Tibial nerve (tissue), 4 donors: ENCODE measurements around the gene CRTC1. TPM values are rescaled to one million over a fixed set of nuclear protein-coding genes. Genes with fewer than 3 reads are reported as not detected.

Experiments used
- DNase-seq, 2 donors: peaks; one replicate each; pipeline ENCODE4 v3.0.0-alpha.2; 2019; ENCODE audit warnings: low spot score in 2 of 2
- H3K27ac ChIP-seq, 4 donors: fragments of 200-600 bp; sonication (generic) in 3 of 4; one replicate each; pipeline ENCODE4 v1.5.1; 2017 to 2019; ENCODE audit warnings: mild to moderate bottlenecking in 1 of 4
- H3K27me3 ChIP-seq, 2 donors: fragments of 200-600 bp; sonication (generic) in 1 of 2; one replicate each; pipeline versions ENCODE4 v1.5.1 to v1.6.0; 2017 to 2019
- H3K36me3 ChIP-seq, 3 donors: fragments of 200-600 bp; sonication (generic); one replicate each; pipeline ENCODE4 v1.5.1; 2018 to 2019
- H3K4me1 ChIP-seq, 4 donors: fragments of 200-600 bp; sonication (generic) in 3 of 4; one replicate each; pipeline ENCODE4 v1.5.1; 2017 to 2019
- H3K4me3 ChIP-seq, 4 donors: fragments of 200-600 bp; sonication (generic) in 3 of 4; one replicate each; pipeline ENCODE4 v1.5.1; 2017 to 2019; ENCODE audit warnings: mild to moderate bottlenecking in 1 of 4, moderate library complexity in 1 of 4
- H3K9me3 ChIP-seq, 4 donors: fragments of 200-600 bp; sonication (generic) in 3 of 4; one replicate each; pipeline ENCODE4 v1.5.1; 2017 to 2019
- EP300 ChIP-seq, 2 donors: sonication (generic); formaldehyde crosslinking; IDR thresholded peaks; one replicate each; pipeline ENCODE4 v1.6.1; 2017; ENCODE audit warnings: antibody characterized with exemption in 2 of 2, mild to moderate bottlenecking in 1 of 2
- POLR2A ChIP-seq, 2 donors: fragments of 450-650 bp; IDR thresholded peaks; one replicate each; pipeline ENCODE4 v1.6.1; 2017; ENCODE audit warnings: antibody characterized with exemption in 2 of 2, mild to moderate bottlenecking in 2 of 2, moderate library complexity in 2 of 2
- WGBS, 2 donors: methylation state at CpG; one replicate each; pipeline ENCODE4 v1.1.5; 2018; 5-methylcytosine and 5-hydroxymethylcytosine counted together
- total RNA-seq, 4 donors: library from RNA; depleted of rRNA; stranded (reverse); fragments of >200 nt; gene quantifications; one replicate each; pipeline ENCODE4 v1.1.0, GENCODE V29; 2016
- TF ChIP-seq, protein P1 (sequence below), 5 experiments: fragments of 200-600 bp in 3 of 5; fragments of 450-650 bp in 2 of 5; sonication (generic) in 3 of 5; IDR thresholded peaks; one replicate each; pipeline ENCODE4 v1.5.1; 2016 to 2019; ENCODE audit warnings: antibody characterized with exemption in 5 of 5, mild to moderate bottlenecking in 3 of 5, moderate library complexity in 2 of 5

The CRTC1 gene
- total RNA-seq, 4 donors from 2014 or later: 4.0 to 7.8 (median 6.7) TPM

DNA sequence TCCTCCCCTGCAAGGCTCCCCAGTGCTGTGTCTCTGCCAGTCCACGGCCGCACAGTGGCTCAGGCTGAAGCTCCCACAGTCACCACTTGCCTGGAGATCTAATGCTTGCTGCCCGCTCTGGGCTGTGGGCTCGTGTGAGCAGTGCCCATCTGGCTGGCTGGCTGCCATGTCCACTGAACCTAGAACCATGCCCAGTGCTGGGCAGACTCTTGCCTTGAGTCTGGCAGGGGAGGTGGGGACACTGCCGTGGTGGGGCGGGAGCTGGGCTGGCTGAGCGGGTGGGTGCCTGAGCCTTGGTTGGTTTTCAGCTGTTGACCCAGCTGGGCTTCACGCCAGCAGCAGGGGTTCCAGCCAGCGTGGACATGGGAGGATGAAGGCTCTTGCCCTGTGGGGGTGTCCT, 52.3 kb downstream of the CRTC1 start:
- no peaks in the 10 kb centered on the region for H3K9me3 ChIP-seq
- no peak overlapping the region for H3K27ac ChIP-seq
- TF ChIP-seq EP300 (IDR thresholded peaks at IDR 0.05) (no peak), POLR2A (IDR thresholded peaks at IDR 0.05) (no peak)
- TF ChIP-seq, protein P1, sequence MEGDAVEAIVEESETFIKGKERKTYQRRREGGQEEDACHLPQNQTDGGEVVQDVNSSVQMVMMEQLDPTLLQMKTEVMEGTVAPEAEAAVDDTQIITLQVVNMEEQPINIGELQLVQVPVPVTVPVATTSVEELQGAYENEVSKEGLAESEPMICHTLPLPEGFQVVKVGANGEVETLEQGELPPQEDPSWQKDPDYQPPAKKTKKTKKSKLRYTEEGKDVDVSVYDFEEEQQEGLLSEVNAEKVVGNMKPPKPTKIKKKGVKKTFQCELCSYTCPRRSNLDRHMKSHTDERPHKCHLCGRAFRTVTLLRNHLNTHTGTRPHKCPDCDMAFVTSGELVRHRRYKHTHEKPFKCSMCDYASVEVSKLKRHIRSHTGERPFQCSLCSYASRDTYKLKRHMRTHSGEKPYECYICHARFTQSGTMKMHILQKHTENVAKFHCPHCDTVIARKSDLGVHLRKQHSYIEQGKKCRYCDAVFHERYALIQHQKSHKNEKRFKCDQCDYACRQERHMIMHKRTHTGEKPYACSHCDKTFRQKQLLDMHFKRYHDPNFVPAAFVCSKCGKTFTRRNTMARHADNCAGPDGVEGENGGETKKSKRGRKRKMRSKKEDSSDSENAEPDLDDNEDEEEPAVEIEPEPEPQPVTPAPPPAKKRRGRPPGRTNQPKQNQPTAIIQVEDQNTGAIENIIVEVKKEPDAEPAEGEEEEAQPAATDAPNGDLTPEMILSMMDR (IDR thresholded peaks at IDR 0.05): no peak
- no peak for DNase-seq
- no peak overlapping the region for H3K4me3 ChIP-seq
- H3K27me3 ChIP-seq: no peaks in the 10 kb centered on the region
- no peaks in the 10 kb centered on the region for H3K36me3 ChIP-seq
- peaks cover 0 to 19% (median 0%) of the 10 kb centered on the region in 4 donors for H3K4me1 ChIP-seq
- 65 to 69% methylated on average over 6 to 8 of the region's 9 CpGs for WGBS, 2 donors

DNA sequence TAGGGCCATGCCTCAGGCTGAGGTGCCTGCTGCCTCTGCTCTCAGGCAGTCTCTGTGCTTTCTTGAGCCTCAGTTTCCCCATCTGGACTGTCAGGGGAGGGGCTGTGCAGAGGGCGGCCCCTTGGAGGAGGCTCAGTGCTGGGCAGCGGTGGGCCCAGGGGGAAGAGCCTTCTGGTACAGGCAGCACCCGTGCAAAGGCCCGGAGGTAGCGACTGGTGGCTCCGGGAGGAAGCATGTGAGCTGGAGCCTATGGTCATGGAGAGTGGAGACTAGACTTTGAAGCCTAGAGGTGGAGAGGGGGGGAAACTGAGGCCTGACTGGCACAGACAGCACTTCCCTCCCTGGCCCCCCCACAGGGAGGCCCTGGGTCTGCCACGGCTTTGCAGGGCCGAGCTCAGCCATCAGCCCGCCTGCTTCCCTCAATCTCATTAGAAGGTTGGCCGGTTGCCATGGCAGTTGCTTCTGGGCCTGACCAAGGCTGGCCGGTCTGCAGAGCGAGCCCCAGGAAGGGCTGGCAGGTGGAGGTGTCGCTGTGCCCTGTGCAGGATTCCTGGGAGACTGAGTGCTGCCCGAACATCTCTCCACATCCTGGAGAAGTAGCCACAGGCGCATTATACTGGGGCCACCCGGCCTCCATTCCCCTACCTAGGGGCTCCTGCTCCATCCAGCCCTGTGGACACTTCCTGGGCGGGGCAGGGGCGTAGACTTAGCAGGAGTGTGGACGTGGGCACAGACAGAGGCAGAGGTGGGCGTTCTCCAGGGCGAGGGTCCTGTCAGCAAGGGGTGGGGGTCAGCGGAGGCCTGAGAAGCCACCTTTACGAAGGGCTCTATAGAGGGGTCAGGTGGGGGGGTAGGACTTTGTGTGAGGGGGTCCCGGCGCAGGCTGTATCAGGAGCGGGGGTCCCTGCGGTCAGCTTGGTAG, 53.2 kb downstream of the CRTC1 start:
- no peaks in the 10 kb centered on the region for H3K36me3 ChIP-seq
- no peak overlapping the region for H3K27ac ChIP-seq
- TF ChIP-seq, protein P1 (IDR thresholded peaks at IDR 0.05): no peak
- TF ChIP-seq POLR2A (IDR thresholded peaks at IDR 0.05) (no peak), EP300 (IDR thresholded peaks at IDR 0.05) (no peak)
- peaks cover 0 to 27% (median 0%) of the 10 kb centered on the region in 4 donors for H3K4me1 ChIP-seq
- H3K9me3 ChIP-seq: no peaks in the 10 kb centered on the region
- WGBS, 2 donors: 90% methylated on average over 25 of the region's 27 CpGs
- H3K27me3 ChIP-seq: no peaks in the 10 kb centered on the region
- H3K4me3 ChIP-seq: no peak overlapping the region
- no peak for DNase-seq

DNA sequence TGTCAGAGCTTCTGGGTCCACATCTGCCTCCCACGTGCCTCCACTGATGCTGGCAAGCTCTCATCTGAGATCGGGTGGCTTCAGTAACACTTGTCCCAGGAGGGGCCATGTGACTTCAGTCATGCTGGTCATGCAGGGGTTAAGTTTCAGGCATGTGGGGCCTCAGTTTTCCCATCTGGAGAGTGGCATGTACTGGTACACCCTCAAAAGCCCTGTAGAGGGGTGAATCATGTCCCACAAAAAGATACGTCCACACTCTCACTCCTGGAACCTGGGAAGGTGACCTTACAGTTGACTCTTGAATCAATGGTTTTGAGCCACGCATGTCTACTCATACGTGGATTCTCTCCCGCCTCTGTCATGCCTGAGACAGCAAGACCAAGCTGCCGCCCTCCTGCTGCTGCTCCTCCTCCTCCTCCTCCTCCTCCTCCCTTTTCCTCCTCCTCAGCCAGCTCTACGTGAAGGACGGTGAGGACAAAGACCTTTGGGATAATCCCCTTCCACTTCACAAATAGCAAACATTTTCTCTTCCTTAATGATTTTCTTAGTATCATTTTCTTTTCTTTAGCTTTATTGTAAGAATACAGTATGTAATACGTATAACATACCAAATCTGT, 54.0 kb downstream of the CRTC1 start:
- TF ChIP-seq EP300 (IDR thresholded peaks at IDR 0.05) (no peak), POLR2A (IDR thresholded peaks at IDR 0.05) (no peak)
- TF ChIP-seq, protein P1 (IDR thresholded peaks at IDR 0.05): no peak
- Histone ChIP-seq H3K27me3 (no peaks in the 10 kb centered on the region), H3K36me3 (no peaks in the 10 kb centered on the region), H3K4me3 (no peak overlapping the region), H3K27ac (no peak overlapping the region), H3K9me3 (no peaks in the 10 kb centered on the region), H3K4me1 (peaks cover 0 to 33% (median 0%) of the 10 kb centered on the region in 4 donors)
- 59 to 67% methylated on average over 10 of the region's 10 CpGs for WGBS, 2 donors
- no peak for DNase-seq

DNA sequence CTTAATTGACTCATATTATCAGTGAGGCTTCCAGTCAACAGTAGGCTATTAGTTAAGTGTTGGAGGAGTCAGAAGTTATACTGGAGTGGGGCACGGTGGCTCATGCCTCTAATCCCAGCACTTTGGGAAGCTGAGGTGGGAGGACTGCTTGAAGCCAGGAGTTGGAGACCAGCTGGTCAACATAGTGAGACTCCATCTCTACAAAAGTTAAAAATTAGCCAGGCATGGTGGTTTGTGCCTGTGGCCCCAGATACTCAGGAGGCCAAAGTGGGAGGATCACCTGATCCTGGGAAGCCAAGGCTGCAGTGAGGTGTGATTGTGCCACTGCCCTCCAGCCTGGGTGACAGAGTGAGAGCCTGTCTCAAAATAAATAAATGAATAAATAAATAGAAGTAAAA, 54.5 kb downstream of the CRTC1 start:
- H3K36me3 ChIP-seq: no peaks in the 10 kb centered on the region
- H3K9me3 ChIP-seq: no peaks in the 10 kb centered on the region
- 72 to 77% methylated on average over 1 of the region's 1 CpG for WGBS, 2 donors
- peaks cover 0 to 34% (median 0%) of the 10 kb centered on the region in 4 donors for H3K4me1 ChIP-seq
- no peaks in the 10 kb centered on the region for H3K27me3 ChIP-seq
- TF ChIP-seq, protein P1 (IDR thresholded peaks at IDR 0.05): no peak
- TF ChIP-seq EP300 (IDR thresholded peaks at IDR 0.05): no peak
- no peak for TF ChIP-seq POLR2A (IDR thresholded peaks at IDR 0.05)
- H3K27ac ChIP-seq: no peak overlapping the region
- no peak overlapping the region for H3K4me3 ChIP-seq
- no peak for DNase-seq
